HG02973 (cell line): ENCODE results near the gene STXBP5.

Experiments used
- ATAC-seq: cut with Tn5 transposase; IDR thresholded peaks from one replicate; pipeline ENCODE4 v1.9.1; 2021; ENCODE audit warnings: moderate library complexity; ENCODE audit not compliant: unreplicated experiment

Gene STXBP5

DNA sequence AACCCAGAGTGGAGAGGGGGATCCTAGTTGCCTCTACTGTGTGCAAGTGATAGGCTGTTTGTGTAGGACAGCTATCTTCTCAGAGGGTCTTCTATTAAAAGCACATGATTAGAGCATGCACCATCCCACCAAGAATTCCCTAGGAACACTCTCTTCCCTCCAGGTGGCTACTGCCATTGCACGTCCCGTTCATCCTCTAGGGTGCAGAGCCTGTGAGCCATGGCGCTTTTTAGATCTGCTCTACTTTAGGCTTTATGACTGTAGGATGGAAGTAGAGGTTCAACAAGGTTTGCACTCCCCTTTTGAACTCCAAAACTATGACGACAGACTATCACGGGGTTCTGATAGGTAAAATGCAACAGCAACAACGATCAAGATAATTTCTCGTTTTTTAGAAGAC is 213.7 kb downstream of the STXBP5 start:
- no peak for ATAC-seq

DNA sequence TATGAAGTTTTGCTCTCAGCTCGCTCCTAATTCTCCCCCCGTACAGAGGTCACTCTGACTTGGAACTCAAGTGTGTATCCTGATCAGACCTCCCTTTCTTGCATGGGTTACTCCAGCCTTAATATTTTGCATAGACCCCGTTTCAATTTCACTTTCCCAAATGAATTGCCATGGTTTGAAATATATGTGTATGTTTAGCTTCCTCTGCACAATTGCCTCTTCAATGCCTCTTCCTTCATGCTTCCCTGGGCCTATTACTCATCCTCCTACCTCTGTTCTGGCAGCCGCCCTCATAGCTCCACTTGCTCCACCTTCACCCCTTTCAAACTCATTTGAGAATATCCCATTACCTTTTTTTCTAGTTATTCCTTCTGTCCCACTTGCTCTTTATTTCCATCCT is 214.3 kb downstream of the STXBP5 start:
- ATAC-seq: no peak

DNA sequence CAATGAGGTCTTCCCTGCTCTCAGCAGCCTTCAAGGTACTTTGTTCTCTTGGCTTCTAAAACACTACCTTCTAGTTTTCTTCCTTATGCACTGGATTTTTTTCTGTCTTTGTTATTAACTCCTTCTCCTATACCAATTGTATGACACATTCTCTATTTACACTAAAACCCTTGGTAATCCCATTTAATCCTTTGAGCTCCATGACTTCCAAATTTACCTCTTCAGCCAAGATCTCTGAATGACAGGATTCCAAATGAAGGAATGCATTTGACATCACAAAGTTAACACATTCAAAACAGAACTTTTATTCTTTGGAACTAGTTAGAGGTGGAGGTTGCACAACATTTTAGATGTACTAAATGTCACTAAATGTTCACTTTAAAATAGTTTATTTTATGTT is 217.7 kb downstream of the STXBP5 start:
- no peak for ATAC-seq

DNA sequence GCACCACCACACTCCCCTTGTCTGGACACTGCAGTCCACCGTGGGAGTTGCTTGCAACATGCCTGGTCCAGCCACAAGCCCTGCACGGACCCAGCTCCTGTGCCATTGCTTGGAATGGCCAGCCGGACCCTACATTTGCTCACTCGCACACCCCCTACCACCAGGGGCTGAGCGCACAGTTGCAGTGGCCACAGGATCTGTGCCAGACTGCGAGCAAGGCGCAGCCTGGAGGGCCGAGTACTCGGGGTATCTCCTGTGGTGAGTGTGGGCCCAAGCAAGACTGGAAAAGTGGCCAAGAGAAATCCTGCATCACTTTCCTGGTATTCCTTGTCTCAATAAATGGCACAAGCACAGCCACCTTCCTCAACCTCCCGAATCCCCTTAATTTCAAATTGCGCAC is 218.9 kb downstream of the STXBP5 start:
- ATAC-seq: no peak

DNA sequence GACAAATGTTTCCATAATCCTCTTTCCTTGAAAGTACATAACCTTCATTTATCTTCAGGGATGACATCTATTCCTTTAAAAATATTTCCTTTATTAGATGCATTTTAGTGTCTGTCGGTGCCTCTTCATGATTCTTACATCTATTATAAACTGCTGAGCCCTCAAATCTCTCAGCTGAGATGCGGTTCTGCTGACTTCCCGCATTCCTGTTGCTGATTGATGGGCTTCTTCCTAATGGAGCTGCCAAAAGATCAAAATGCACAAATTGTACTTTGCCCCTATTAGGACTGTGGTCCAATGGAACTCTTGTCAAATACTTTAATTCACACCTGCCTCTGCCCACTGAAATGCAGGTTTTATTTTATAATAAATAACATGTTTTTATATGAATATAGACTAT is 225.6 kb downstream of the STXBP5 start:
- no peak for ATAC-seq

DNA sequence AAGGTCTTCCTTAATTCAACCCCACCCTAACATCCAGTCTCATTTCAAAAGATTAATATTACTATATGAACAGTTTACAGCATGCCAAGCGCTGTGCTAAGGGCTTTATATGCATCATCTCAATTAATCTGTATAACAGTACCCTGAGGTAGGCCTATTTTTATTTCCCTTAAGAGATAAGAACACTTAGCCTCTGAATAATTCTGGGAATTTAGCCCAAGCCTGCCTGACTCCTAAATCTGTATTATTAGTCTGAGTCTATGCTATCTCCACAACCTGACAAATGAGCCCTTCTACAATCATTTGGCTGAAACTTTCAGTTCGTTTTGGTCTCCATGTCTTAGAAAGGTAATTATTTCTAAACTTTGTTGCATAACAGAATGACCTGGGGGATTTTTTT is 226.6 kb downstream of the STXBP5 start:
- no peak for ATAC-seq

DNA sequence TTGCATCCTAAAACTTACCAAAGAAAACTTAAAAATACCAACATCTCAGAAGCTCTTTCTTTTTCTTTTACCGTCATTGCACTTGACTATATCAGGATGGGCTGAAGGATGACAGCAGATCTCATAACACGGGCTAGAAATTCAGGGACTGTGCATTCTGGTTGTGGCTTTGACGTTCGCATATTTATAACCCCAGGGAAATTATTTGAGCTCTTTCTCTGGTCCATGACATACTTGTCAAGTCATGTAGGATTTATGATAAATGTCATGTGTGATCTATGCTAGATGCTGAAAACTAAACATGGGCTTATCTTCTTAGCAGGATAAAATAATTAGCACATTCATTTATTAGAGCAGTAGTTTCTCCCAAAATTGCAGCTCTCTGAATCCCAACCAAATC is 229.9 kb downstream of the STXBP5 start:
- ATAC-seq: no peak

DNA sequence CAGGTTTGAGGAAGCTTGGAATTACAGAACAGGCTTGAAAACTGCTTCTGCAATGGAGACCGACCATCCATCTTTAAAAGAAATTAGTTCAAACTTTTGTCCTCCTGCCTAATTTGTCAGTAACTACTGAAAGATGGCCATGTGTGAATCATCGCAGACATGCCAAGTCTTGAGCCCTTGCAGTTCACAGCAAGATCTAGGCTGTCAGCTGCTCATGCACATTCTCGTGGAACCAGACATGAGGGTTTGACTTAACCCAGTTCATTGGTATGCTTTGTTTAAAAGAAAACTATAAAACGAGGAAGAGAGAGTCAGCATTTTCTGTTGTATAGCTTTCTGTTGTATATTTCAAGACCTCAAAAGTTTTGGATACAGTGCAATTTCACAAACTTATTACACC is 230.3 kb downstream of the STXBP5 start:
- no peak for ATAC-seq

DNA sequence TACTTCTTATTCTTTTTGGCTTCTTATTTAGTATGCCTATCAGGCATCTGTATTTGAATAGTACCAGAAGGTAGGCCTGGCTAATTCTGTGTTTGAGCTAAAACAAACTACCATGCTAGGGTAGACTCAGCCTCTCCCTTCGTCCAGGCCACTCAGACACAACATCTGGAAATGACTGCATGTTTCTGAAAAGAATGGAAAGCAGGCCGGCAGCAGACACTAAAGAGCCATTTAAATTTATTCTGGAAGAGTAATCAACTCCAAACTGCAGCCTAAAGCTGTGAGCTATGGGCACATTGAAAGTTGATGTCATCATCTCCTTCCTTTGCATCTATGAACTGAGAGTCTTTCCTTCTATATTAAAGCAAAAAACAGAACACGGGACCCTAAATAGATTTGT is 233.4 kb downstream of the STXBP5 start:
- no peak for ATAC-seq

DNA sequence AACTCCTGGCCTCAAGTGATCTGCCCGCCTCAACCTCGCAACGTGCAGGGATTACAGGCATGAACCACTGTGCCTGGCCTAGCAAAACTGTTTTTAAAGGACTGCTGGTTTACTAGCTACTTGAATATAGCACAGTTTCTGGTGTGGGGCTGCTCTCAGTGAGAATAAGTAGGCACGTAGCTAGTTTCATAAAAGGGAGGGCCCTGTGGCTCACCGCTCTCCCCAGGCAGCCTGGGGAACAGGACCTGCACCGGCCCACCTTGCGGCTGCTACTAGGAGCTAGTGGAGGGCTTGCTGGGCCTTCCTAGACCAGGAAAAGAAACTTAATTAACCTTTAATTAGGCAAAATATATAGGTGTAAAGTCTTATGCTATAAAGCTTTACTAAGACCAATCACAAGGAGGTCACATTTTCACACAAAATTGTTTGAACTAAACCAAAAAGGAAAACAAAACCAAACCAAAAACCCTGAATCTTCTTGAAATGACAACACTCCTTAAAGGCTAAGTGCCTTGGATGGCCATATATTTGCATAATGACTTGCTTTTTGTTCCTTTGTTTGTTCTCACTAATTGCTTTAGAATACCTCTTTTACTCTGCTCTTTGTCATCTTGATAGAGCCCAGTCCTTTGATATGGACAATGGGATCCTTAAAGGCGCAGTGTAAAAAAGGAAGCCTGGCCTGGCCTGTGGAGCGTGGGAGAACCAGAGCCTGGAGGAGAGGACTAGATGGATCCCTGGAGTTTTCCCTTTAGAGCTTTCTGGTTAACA is 234.7 kb downstream of the STXBP5 start:
- no peak for ATAC-seq
